ENCODE data around the gene BRD7. TPM values are rescaled to one million over a fixed set of nuclear protein-coding genes. Genes with fewer than 3 reads are reported as not detected.
A peak's percentile ranks its signal among the peaks of the same experiment; 100 is the strongest.

Gene BRD7
- total and polyA plus RNA-seq, 10 donors = 39.2 to 69.7 (median 53.4) TPM

GRCh38 chr16:50305441-50306061 is 63.2 kb downstream of the BRD7 start:
- no peaks in the 10 kb centered on the region for H3K27me3 ChIP-seq (replicated peaks in 1 of 7)
- intact Hi-C loops (cut with DNase I; ENCODE audit: low total_unique reads) = no loop called here
- DNase-seq = peak; percentile 74
- H3K4me1 ChIP-seq = peaks cover 0 to 26% (median 7%) of the 10 kb centered on the region in 6 donors
- no peaks in the 10 kb centered on the region for H3K9me3 ChIP-seq
- no peak overlapping the region for H3K27ac ChIP-seq
- WGBS, 5 donors = 93 to 97% (median 95%) methylated on average over 15 to 21 of the region's 21 CpGs
- no peak for TF ChIP-seq POLR2AphosphoS5 (IDR thresholded peaks at IDR 0.05)
- no peak for TF ChIP-seq CTCF (IDR thresholded peaks at IDR 0.05 in 8 of 11, conservative IDR thresholded peaks at IDR 0.05 in 3 of 11)
- no peak for TF ChIP-seq POLR2A (IDR thresholded peaks at IDR 0.05)
- no peak overlapping the region for H3K4me3 ChIP-seq
- peaks cover 0 to 100% (median 71%) of the 10 kb centered on the region in 6 donors for H3K36me3 ChIP-seq

DNA sequence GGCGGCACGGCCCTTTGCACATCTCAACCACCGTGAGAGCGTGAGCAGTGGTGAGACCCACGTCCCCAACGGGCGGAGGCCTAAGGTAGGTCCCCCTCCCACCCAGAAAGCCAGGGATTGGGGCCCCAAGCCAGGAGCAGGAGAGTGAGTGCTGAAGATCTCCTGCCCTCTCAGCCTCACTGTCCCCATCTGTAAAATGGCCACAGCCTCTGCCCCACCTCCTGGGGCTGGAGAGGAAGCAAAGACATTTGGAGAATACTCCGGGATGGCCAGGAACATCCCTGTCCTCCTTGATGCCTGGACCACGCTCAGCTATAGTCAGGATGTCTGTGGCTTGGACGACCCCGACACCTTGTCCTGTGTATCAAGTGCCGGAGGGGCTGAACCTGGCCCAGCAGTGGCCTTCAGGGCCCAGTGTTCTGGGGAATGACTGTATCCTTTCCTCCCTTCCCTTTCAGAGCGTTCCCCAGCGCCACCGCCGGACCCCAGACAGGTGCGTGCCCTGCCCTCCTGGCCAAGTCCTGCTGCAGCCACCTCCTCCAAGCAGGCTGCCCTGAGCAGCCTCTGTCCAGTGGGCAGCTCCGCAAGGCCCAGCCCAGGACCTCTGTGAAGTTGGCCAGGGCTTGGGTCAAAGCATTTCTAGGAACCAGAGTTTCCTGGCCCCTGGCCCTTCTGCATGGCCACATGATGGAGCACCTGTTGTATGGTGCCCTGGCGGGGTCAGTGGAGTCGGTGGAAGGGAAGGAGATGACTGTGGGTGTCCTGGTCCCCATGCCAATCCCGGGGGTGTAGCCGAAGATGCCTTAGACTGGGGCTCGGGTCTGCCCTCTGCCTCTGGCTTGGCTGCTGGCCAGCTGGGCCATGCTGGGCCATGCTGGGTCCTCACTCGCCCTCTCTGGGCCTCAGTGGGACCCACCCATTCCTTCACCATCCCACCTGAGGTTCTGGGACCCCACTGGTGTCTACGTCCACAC is 64.0 kb downstream of the BRD7 start:
- DNase-seq = peak; percentile 69
- intact Hi-C loops (cut with DNase I; ENCODE audit: low total_unique reads) = no loop called here
- Histone ChIP-seq H3K27ac (peak overlapping the region in 2 of 8 donors; percentile 30 to 38), H3K4me1 (peaks cover 0 to 18% (median 2%) of the 10 kb centered on the region in 6 donors), H3K36me3 (peaks cover 0 to 100% (median 75%) of the 10 kb centered on the region in 6 donors), H3K9me3 (no peaks in the 10 kb centered on the region), H3K27me3 (replicated peaks in 1 of 7) (no peaks in the 10 kb centered on the region), H3K4me3 (no peak overlapping the region)
- 79 to 96% (median 95%) methylated on average over 15 to 25 of the region's 25 CpGs for WGBS, 5 donors
- TF ChIP-seq POLR2A (IDR thresholded peaks at IDR 0.05) (no peak), CTCF (IDR thresholded peaks at IDR 0.05 in 8 of 11, conservative IDR thresholded peaks at IDR 0.05 in 3 of 11) (no peak), POLR2AphosphoS5 (IDR thresholded peaks at IDR 0.05) (no peak)

GRCh38 chr16:50303605-50304466 is 65.0 kb downstream of the BRD7 start:
- DNase-seq = peak; percentile 72
- H3K36me3 ChIP-seq = peaks cover 0 to 100% (median 77%) of the 10 kb centered on the region in 6 donors
- 77 to 90% (median 84%) methylated on average over 10 to 33 of the region's 33 CpGs for WGBS, 5 donors
- H3K4me3 ChIP-seq = no peak overlapping the region
- peak overlapping the region in 4 of 8 donors; percentile 15 to 58 (median 34) for H3K27ac ChIP-seq
- no peaks in the 10 kb centered on the region for H3K9me3 ChIP-seq
- TF ChIP-seq POLR2A (IDR thresholded peaks at IDR 0.05) (no peak), POLR2AphosphoS5 (IDR thresholded peaks at IDR 0.05) (peak in 2 of 3 donors; percentile 31 to 36), CTCF (IDR thresholded peaks at IDR 0.05 in 8 of 11, conservative IDR thresholded peaks at IDR 0.05 in 3 of 11) (no peak)
- H3K4me1 ChIP-seq = peaks cover 0 to 12% (median 0%) of the 10 kb centered on the region in 6 donors
- no peaks in the 10 kb centered on the region for H3K27me3 ChIP-seq (replicated peaks in 1 of 7)
- intact Hi-C loops (cut with DNase I; ENCODE audit: low total_unique reads) = no loop called here
